ENCODE data around the gene LRRC14B. TPM values are rescaled to one million over a fixed set of nuclear protein-coding genes. Genes with fewer than 3 reads are reported as not detected.

The LRRC14B gene
- total and polyA plus RNA-seq, 2 donors (not counting 1 experiment from before 2014, with no cell fraction given), result not detected

DNA sequence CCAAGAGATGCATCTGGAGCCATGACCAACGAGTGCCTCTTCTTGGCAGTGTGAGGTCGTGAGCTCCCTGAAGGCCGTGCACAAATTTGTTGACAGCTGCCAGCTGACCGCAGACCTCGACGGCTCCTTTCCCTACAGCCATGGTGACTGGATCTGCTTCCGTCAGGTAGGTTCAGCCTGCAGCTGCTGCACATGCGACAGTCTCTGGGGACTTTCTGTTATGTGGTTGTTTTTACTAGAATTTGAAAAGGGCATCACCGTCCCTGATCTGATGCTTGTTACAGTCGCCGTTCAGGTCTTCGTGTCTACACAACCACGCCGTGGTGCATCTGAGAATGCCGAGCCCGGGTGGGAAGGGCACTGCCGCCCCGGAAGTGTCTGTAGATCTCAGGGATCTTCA, 36.5 kb upstream of the LRRC14B start:
- TF ChIP-seq CTCF (conservative IDR thresholded peaks at IDR 0.05 in 1 of 2, IDR thresholded peaks at IDR 0.05 in 1 of 2; ENCODE audit: low read depth in 1 of 2, low read length in 2 of 2), result no peak
- no peak for TF ChIP-seq EZH2 (IDR thresholded peaks at IDR 0.05; ENCODE audit: low read length, missing control alignments)
- H3K27ac ChIP-seq (ENCODE audit: insufficient read depth, low read length), result no peak overlapping the region
- no peaks in the 10 kb centered on the region for H4K20me1 ChIP-seq (ENCODE audit: control insufficient read depth, extremely low read depth, insufficient read depth, low read length)
- H3K79me2 ChIP-seq (ENCODE audit: control insufficient read depth, insufficient read depth, low read length), result no peaks in the 10 kb centered on the region
- no peak for DNase-seq (ENCODE audit: low read depth in 2 of 2)
- H3K9ac ChIP-seq (ENCODE audit: insufficient read depth, low read length), result no peak overlapping the region
- H2AFZ ChIP-seq (ENCODE audit: low read length), result no peak overlapping the region
- no peaks in the 10 kb centered on the region for H3K4me1 ChIP-seq (ENCODE audit: control insufficient read depth, extremely low read depth, insufficient read depth, low read length)
- no peaks in the 10 kb centered on the region for H3K9me3 ChIP-seq (ENCODE audit: control insufficient read depth, insufficient read depth, low read depth, low read length)
- H3K27me3 ChIP-seq (ENCODE audit: control insufficient read depth, insufficient read depth, low read length), result no peaks in the 10 kb centered on the region
- H3K4me3 ChIP-seq (replicated peaks in 1 of 4; ENCODE audit: control extremely low read depth in 1 of 4, insufficient read depth in 1 of 4, low read depth in 3 of 4, low read length in 4 of 4), result no peak overlapping the region
- H3K4me2 ChIP-seq (ENCODE audit: extremely low read depth, insufficient read depth, low read length), result no peak overlapping the region
- H3K36me3 ChIP-seq (ENCODE audit: control insufficient read depth, insufficient read depth, low read length), result no peaks in the 10 kb centered on the region

GRCh38 chr5:155651-156410, 35.5 kb upstream of the LRRC14B start:
- H4K20me1 ChIP-seq (ENCODE audit: control insufficient read depth, extremely low read depth, insufficient read depth, low read length), result no peaks in the 10 kb centered on the region
- H3K9ac ChIP-seq (ENCODE audit: insufficient read depth, low read length), result no peak overlapping the region
- no peak for DNase-seq (ENCODE audit: low read depth in 2 of 2)
- no peak overlapping the region for H3K4me2 ChIP-seq (ENCODE audit: extremely low read depth, insufficient read depth, low read length)
- no peaks in the 10 kb centered on the region for H3K9me3 ChIP-seq (ENCODE audit: control insufficient read depth, insufficient read depth, low read depth, low read length)
- no peak for TF ChIP-seq CTCF (conservative IDR thresholded peaks at IDR 0.05 in 1 of 2, IDR thresholded peaks at IDR 0.05 in 1 of 2; ENCODE audit: low read depth in 1 of 2, low read length in 2 of 2)
- TF ChIP-seq EZH2 (IDR thresholded peaks at IDR 0.05; ENCODE audit: low read length, missing control alignments), result no peak
- no peak overlapping the region for H3K4me3 ChIP-seq (replicated peaks in 1 of 4; ENCODE audit: control extremely low read depth in 1 of 4, insufficient read depth in 1 of 4, low read depth in 3 of 4, low read length in 4 of 4)
- no peak overlapping the region for H2AFZ ChIP-seq (ENCODE audit: low read length)
- H3K27me3 ChIP-seq (ENCODE audit: control insufficient read depth, insufficient read depth, low read length), result no peaks in the 10 kb centered on the region
- H3K4me1 ChIP-seq (ENCODE audit: control insufficient read depth, extremely low read depth, insufficient read depth, low read length), result no peaks in the 10 kb centered on the region
- no peaks in the 10 kb centered on the region for H3K79me2 ChIP-seq (ENCODE audit: control insufficient read depth, insufficient read depth, low read length)
- no peaks in the 10 kb centered on the region for H3K36me3 ChIP-seq (ENCODE audit: control insufficient read depth, insufficient read depth, low read length)
- H3K27ac ChIP-seq (ENCODE audit: insufficient read depth, low read length), result no peak overlapping the region

DNA sequence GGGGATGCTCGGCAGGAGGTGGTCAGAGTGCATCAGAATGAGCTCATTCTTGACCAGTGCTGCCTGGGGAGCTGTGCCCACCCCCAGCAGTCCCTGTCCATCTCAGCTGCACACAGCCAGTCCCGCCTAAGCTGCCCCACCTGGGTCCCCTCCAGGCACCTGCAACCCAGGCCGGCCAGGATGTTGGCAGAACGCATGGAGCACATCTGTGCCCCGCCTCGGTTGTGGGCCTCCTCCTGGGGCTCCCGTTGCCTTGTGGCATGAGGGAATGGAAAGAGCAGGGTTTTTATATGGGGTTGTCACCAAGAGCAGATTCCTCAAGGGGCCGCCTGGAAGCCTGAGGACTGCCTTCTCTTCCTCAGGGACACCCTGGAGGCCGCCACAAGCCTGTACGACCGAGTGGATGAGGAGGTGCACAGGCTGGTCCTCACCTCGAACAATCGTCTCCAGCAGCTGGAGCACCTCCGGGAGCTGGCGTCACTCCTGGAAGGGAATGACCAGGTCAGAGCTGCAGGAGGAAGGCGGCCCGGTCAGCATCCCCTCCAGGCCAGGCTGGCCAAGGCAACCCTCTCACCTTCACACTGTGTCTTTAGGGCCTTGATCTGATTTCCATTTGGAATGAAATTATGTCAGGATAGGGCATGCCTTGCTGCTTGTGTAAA, 34.8 kb upstream of the LRRC14B start:
- Histone ChIP-seq H3K79me2 (ENCODE audit: control insufficient read depth, insufficient read depth, low read length) (no peaks in the 10 kb centered on the region), H3K9ac (ENCODE audit: insufficient read depth, low read length) (no peak overlapping the region), H3K36me3 (ENCODE audit: control insufficient read depth, insufficient read depth, low read length) (no peaks in the 10 kb centered on the region), H3K4me3 (replicated peaks in 1 of 4; ENCODE audit: control extremely low read depth in 1 of 4, insufficient read depth in 1 of 4, low read depth in 3 of 4, low read length in 4 of 4) (no peak overlapping the region), H3K4me2 (ENCODE audit: extremely low read depth, insufficient read depth, low read length) (no peak overlapping the region), H2AFZ (ENCODE audit: low read length) (no peak overlapping the region), H3K4me1 (ENCODE audit: control insufficient read depth, extremely low read depth, insufficient read depth, low read length) (no peaks in the 10 kb centered on the region), H4K20me1 (ENCODE audit: control insufficient read depth, extremely low read depth, insufficient read depth, low read length) (no peaks in the 10 kb centered on the region), H3K27ac (ENCODE audit: insufficient read depth, low read length) (no peak overlapping the region), H3K9me3 (ENCODE audit: control insufficient read depth, insufficient read depth, low read depth, low read length) (no peaks in the 10 kb centered on the region), H3K27me3 (ENCODE audit: control insufficient read depth, insufficient read depth, low read length) (no peaks in the 10 kb centered on the region)
- DNase-seq (ENCODE audit: low read depth in 2 of 2), result no peak
- TF ChIP-seq CTCF (conservative IDR thresholded peaks at IDR 0.05 in 1 of 2, IDR thresholded peaks at IDR 0.05 in 1 of 2; ENCODE audit: low read depth in 1 of 2, low read length in 2 of 2) (no peak), EZH2 (IDR thresholded peaks at IDR 0.05; ENCODE audit: low read length, missing control alignments) (no peak)
